ENCODE data around the gene DDI1.

The DDI1 gene

GRCh38 chr11:104011044-104011443 lies 25.4 kb upstream of the DDI1 start:
- FAIRE-seq (no peak), DNase-seq (ENCODE audit: insufficient read length, low spot score) (no peak)
- no peak for TF ChIP-seq CTCF (IDR thresholded peaks at IDR 0.05; ENCODE audit: insufficient read depth, missing control alignments)

- no peak for DNase-seq (ENCODE audit: insufficient read length, low spot score)
- FAIRE-seq = no peak
- TF ChIP-seq CTCF (IDR thresholded peaks at IDR 0.05; ENCODE audit: insufficient read depth, missing control alignments) = no peak
Observed at GRCh38 chr11:104015649-104016415, 20.6 kb upstream of the DDI1 start.

GRCh38 chr11:104024572-104024971 lies 11.9 kb upstream of the DDI1 start:
- DNase-seq (ENCODE audit: insufficient read length, low spot score) (no peak), FAIRE-seq (no peak)
- TF ChIP-seq CTCF (IDR thresholded peaks at IDR 0.05; ENCODE audit: insufficient read depth, missing control alignments) = no peak

GRCh38 chr11:104028476-104029263 lies 7.8 kb upstream of the DDI1 start:
- no peak for TF ChIP-seq CTCF (IDR thresholded peaks at IDR 0.05; ENCODE audit: insufficient read depth, missing control alignments)
- DNase-seq (ENCODE audit: insufficient read length, low spot score) = no peak
- FAIRE-seq = no peak

DNA sequence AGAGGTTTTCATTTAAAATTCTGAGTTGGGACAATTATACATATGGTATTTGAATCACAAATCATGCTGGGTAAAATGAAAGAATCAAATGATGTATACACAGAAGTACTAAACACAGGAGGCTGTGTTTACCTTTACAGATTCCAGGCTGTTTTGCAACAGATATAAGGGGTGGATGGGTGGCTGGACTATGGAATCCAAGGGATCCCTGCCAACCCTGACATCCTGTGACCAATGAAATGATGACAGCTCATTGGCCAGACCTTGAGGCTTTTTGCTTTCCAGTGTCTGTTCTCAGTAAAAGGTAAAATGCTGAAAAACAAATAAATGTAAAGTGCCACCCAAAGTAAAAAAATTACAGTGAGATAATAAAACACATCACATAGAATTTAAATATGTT lies 3.3 kb upstream of the DDI1 start:
- TF ChIP-seq CTCF (IDR thresholded peaks at IDR 0.05; ENCODE audit: insufficient read depth, missing control alignments) = no peak
- DNase-seq (ENCODE audit: insufficient read length, low spot score) = no peak
- FAIRE-seq = no peak

DNA sequence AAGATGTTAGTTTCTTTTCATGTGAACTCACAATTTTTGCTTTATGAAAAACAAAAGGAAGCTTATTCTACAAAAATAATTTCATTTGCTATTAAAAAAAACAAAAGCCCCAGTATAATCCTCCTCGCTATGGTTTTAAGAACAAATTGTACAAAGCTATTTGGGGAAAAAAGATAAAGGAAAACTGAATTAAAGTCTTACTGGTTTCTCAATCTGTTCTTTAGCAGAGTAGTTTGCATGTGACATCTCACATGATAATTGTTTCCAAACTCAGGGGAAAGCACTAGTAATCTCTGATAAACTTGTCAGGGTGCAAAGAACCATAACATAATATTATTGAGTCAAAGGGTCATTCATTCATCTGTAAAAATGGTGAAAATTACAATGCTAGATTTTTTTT lies 2.9 kb upstream of the DDI1 start:
- TF ChIP-seq CTCF (IDR thresholded peaks at IDR 0.05; ENCODE audit: insufficient read depth, missing control alignments) = no peak
- DNase-seq (ENCODE audit: insufficient read length, low spot score) (no peak), FAIRE-seq (no peak)

GRCh38 chr11:104036995-104037394 lies 555 bp downstream of the DDI1 start:
- no peak for TF ChIP-seq CTCF (IDR thresholded peaks at IDR 0.05; ENCODE audit: insufficient read depth, missing control alignments)
- FAIRE-seq = no peak

More at GRCh38 chr11:104036995-104037394, 555 bp downstream of the DDI1 start:
- DNase-seq (ENCODE audit: insufficient read length, low spot score) = no peak
